Stimulated activated CD8-positive, alpha-beta memory T cell treated with anti-CD3 and anti-CD28 coated beads, Interleukin-7, amount 100 ng/mL, for 1 hour (primary cell): Measurements from ENCODE around the gene ATIC.
"Not testable (repeated sequence)": the region's sequence is repeated elsewhere in the genome, so short reads cannot be mapped to it uniquely, and the experiment has no call there.

Experiments used
- DNase-seq, 2 donors: peaks; one replicate each; pipeline ENCODE4 v3.0.0-alpha.2; 2020; ENCODE audit warnings: low read depth in 2 of 2

The ATIC gene

GRCh38 chr2:215311625-215312396 lies at the start of gene ATIC:
ATIC (plus strand) TSS chr2:215312059; CDS start chr2:215312143, 84 bp downstream.
- peak; percentile 76 to 78 for DNase-seq

GRCh38 chr2:215262303-215262702 lies 49.6 kb upstream of the ATIC start:
- no peak for DNase-seq

DNA sequence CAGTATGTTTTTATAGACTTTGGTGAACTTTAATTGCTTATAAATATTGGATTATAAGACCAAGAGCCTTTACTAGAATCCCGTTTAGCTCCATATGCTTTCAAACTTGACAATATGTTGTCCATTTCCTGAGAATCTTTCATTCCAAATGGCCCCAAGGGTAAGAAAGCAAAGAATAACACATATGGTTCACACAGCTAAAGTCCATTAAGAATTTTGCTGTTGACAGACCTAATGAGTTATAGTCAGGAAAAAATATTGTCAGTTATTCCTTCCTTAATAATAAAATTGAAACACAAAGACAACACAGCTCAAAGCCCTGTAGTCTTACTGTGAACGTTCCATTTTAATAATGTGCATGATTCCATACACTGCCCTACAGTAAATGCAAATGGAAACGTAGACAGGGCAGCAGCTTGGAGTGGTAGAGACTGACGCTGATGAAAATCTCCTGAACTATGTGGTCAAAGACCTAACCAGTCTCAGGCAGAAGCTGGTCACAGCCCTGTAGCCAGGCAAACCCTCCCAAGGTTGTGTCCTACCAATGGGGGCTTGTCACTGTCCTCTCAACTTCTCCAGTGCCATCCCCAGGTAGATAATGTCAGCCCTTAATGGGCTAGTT lies 49.0 kb upstream of the ATIC start:
- no peak for DNase-seq

GRCh38 chr2:215264374-215264773 lies 47.5 kb upstream of the ATIC start:
- no peak for DNase-seq

DNA sequence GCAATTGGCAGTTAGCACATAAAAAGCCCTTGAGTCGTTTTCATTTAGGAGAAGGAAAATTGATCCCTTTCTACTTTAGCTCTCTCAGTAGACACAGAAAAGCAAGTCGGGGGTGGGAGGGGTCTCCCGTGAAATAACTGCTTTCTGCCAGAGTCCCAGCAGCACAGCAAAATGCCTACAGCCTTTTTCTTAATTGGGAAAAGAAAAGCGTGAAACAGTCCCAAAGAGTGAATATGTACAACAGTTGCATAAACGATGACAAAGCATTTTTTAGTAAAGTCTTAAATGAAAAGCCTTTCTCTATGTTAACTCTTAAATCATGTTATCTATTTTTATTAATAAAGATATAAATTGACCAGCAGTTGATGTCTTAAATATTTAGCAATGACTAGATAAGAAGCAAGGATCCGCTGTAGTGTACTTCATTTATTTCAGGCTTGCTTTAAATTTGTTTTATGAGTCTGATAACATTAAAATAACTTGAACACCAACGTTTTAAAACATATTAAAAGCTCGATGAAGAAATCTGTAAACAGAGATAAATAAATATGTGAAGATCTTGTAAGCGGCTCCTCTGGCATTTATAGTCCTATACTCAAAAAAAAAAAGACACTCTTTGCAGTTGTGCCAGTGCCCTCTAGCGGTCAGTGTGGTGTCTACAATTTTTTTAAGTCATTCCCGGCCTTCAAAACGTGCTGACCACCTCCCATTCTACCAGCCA lies 42.3 kb upstream of the ATIC start:
- DNase-seq: peak in 1 of 2 donors; percentile 27

DNA sequence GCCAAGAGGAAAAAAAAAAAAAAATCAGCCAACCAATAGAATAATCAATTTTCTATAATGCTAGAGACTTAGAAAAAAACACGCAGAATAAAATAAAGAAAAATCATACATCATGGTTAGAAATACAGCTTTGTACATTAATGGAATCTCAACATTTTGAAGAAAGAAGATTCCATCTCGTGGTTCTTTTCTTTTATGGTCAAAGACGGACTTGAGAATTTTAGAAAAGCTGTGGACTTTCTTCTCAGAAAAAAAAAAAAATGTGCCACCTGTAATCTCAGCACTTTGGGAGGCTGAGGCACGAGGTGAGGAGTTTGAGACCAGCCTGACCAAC lies 41.8 kb upstream of the ATIC start:
- DNase-seq: no peak

DNA sequence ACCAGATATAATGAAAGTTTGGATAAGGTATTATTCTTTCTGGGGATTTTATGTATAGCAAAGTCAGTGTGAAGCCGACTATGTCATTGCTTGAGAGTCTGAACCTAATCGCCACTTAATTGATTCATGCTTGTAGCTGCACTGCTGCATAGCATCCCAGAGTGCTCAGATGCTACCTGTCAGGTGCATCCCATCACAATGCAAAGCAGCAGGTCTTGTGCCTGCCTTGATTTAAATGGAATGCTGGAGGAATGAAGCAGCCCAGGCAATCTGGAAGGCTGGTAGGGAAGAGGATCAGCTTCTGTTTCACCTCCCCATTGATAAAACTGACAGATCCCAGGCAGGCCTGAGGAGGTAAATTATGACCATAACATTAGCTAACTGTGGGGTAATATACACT lies 40.4 kb upstream of the ATIC start:
- no peak for DNase-seq

GRCh38 chr2:215272918-215273317 lies 38.9 kb upstream of the ATIC start:
- DNase-seq: no peak

DNA sequence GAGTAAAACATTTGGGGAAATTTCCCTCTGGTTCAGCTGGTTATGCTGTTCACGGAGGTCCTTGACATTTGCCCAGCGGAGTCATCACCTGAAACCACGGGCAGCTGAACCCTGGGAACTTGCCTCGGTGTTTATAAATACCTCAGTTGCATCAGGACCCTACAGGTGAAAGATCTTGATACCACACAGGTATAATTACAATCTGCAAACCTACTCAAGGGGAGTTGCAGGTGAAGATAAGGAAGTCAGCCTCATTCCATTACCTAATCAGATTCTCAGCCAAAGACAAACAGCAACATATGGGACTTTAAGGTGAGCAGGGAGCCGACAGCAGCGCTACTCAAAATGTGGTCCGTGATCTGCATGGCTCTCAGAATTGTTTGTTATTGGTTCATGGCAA lies 37.0 kb upstream of the ATIC start:
- DNase-seq: no peak

DNA sequence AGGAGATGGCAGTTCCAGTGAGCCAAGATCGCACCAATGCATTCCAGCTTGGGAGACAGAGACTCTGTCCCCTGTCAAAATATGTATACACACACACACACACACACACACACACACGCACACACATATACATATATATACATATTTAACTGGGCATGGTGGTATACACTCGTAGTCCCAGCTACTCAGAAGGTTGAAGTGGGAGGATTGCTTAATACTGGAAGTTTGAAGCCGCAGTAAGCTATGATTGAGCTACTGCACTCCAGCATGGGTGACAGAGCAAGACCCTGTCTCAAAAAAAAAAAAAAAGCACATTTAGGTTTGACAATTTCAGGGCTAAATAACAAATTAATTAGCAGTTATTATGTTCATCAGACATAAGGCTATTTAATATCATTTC lies 36.0 kb upstream of the ATIC start:
- no peak for DNase-seq

- no peak for DNase-seq
Measured at GRCh38 chr2:215277944-215278343, 33.9 kb upstream of the ATIC start.

DNA sequence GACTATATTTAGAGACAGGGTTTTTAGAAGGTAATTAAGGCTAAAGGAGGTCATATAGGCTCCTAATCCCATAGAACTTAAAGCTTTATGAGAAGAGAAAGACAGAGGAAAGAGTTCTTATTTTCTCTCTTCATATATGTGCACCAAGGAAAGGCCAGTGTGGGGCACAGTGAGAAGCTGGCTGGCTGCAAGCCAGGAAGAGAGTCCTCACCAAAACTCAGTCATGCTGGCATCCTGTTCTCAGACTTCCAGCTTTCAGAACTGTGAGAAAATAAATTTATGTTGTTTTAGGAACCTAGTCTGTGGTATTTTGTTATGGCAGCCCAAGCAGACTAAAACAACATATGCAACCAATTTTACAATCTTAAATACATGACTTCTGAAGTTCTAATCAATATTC lies 31.5 kb upstream of the ATIC start:
- no peak for DNase-seq

DNA sequence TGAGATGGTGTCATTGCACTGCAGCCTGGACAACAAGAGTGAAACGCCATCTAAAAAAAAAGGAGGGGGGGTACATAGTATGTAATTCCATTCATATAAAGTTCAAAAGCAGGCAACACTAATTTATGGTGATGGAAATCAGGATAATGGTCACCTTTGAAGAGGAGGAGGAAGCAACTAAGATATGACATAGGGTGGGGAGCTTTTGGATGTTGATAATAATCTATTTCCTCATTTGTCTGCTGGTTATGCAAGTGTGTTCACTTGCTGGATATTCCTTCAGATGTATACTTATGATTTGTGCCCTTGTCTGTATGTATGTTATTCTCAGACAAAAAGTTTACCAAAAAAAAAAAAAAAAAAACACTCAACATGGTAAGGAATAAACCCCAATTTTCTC lies 28.6 kb upstream of the ATIC start:
- no peak for DNase-seq

DNA sequence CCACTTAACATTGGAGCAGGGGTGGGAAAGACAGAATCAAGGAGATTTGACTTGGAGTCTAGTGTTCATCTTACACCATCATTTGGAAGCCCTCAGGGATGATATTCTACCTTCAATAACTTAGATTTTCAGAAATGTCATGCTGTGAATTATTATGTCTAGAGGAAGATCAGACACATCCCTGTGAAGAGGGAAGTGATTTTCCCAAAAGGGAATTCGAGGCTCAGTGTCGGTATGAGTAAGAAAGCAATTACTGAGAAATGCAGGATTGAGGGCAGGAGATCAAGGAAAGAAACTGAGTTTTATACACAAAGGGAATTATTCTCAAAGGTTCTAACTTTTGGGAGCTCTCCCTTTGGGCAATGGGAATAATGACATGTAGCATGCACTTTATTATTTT lies 25.6 kb upstream of the ATIC start:
- no peak for DNase-seq

DNA sequence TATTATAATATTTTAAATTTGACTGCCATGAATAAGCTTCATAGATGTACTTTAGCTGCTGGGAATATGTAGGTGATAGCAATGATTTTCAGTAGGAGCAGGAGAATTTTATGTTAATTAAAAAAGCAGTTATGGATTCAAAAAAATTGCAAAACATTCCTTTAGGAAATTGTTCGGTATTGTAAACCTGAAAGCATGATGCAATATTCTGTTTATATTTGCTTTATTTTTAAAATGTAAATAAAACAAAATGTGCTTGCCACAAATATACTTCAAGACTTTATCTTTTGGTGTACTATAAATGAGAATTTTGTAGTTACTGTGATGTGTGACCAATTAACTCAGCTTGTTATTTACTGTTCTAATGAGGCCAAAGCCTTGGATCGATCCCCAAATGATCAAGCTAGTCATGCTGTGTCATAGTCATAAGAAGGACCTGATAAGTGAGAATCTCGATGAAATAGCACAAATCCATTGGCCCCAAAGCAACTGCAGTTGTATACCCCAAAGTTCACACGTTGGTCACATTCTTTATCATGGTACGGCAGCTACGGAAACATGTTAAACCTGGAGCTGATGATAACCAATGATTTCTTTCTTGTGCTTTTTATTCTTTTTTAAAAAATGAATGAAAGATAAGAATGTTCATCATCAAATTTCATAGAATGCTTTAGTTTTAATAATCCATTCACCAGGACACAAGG lies 23.6 kb upstream of the ATIC start:
- no peak for DNase-seq

DNA sequence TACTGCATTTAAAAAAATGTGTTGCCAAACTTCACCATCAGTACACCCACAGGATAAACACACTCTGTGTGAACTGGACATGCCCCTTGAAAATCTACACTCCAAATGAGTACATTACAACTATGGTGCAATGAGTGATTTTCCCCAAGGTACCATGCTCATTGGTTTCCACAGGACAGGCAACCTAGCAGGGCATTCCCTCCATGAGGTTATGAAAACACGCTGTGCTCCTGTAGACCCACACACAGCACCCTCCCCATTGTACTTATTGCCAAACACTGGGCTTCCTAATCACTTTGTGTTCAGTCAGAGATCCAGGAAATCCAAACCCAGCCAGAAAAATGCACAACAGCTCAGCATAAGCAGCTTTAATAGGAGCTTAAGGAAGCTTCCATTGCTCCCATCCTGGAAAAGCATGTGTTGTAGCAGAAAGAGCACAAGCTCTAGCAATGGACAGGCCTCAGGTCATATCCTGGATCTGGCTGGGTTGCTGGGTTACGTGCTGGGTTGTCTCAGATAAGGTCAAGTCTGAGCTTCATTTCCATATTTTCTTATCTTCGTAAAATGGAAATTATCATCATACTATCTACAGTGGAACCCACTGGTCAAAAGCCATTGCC lies 20.8 kb upstream of the ATIC start:
- DNase-seq: no peak

- no peak for DNase-seq
Measured at GRCh38 chr2:215293879-215294278, 18.0 kb upstream of the ATIC start.

DNA sequence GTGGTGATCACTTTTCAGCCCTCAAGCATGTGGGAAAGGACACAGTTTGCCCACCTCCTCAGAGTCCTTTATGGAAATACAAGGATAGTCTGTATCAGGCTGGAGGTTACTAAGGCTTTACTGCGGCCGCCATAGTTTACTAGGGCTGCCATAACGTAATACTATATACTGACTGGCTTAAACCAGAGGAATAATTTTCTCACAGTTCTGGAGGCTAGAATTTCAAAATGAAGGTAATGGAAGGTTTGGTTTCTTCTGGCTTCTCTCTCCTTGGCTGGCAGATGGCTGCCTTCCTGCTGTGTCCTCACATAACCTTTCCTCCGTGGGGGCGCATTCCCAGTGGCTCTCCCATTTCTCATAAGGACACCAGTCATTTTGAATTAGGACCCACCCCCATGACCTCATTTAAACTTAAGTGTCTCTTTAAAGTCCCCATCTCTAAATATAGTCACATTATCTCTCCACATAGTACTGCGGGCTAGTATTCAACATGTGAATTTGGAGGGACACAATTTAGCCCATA lies 12.5 kb upstream of the ATIC start:
- DNase-seq: no peak

DNA sequence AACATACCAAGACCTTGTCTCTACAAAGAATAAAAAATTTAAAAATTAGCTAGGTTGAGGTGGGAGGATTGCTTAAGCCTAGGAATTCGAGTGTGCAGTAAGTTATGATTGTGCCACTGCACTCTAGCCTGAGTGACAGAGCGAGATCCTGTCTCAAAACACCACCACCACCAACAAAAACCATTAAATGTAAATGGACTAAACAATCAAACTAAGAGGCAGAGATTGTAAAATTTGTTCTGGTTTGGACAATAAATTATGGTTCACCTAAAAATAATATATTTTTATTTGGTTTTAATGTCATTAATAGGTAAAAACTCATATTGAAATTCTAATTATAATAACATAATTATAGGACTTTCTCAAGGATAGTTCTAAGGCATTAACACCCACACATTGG lies 9.9 kb upstream of the ATIC start:
- DNase-seq: no peak

GRCh38 chr2:215311259-215311624 lies 617 bp upstream of the ATIC start:
- DNase-seq: not testable (repeated sequence)

DNA sequence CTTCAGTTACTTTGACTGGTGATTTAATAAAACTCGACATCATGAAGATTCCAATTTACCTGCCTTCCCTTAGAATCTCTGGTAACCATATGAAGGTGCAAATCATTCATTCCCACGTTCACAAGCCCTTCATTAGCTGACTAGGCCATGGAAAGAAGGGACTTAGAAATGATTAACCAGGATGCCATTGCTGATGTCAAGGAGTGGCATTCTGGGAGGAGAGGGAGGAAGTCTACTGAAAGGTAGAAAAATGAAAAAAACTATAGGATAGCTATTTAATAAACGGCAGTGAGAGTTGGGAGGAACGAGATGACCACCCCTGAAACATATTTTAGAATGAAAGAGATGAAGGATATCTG lies 1.4 kb downstream of the ATIC start:
- no peak for DNase-seq

GRCh38 chr2:215314896-215315295 lies 3.0 kb downstream of the ATIC start:
- no peak for DNase-seq
